Vagina (tissue), 2 donors: ENCODE data around the gene NCDN. TPM values are rescaled to one million over a fixed set of nuclear protein-coding genes. Genes with fewer than 3 reads are reported as not detected.

Source experiments
- DNase-seq, 2 donors: peaks; one replicate each; pipeline ENCODE4 v3.0.0-alpha.2; 2017; ENCODE audit errors: extremely low spot score in 2 of 2
- H3K27ac ChIP-seq: fragments of 200-600 bp; sonication (generic); one replicate; pipeline ENCODE4 v1.5.1; 2019
- H3K27me3 ChIP-seq: fragments of 200-600 bp; sonication (generic); one replicate; pipeline ENCODE4 v1.5.1; 2019
- H3K36me3 ChIP-seq, 2 donors: fragments of 200-600 bp; sonication (generic); one replicate each; pipeline ENCODE4 v1.5.1; 2017 to 2019
- H3K4me1 ChIP-seq: fragments of 200-600 bp; sonication (generic); one replicate; pipeline ENCODE4 v1.5.1; 2019
- H3K4me3 ChIP-seq, 2 donors: fragments of 200-600 bp; sonication (generic); 1 replicate in 1 of 2; 2 replicates in 1 of 2; pipeline ENCODE4 v1.5.1; 2016 to 2019
- H3K9me3 ChIP-seq: fragments of 200-600 bp; sonication (generic); one replicate; pipeline ENCODE4 v1.5.1; 2019
- POLR2A ChIP-seq, 2 donors: fragments of 450-650 bp; IDR thresholded peaks; one replicate each; pipeline ENCODE4 v1.6.1; 2017; ENCODE audit warnings: antibody characterized with exemption in 2 of 2, mild to moderate bottlenecking in 2 of 2, moderate library complexity in 2 of 2
- POLR2AphosphoS5 ChIP-seq, 2 donors: sonication (generic); formaldehyde crosslinking; IDR thresholded peaks; one replicate each; pipeline ENCODE4 v1.9.0; 2017; ENCODE audit warnings: antibody characterized with exemption in 2 of 2, mild to moderate bottlenecking in 2 of 2, low read depth in 1 of 2; ENCODE audit not compliant: insufficient read depth in 1 of 2
- intact Hi-C: fragments of 100-400 bp; cut with DNase I; formaldehyde crosslinking; loops from one replicate; pipeline ENCODE4 v1.15.1; 2023
- total RNA-seq: library from RNA; depleted of rRNA; stranded (reverse); fragments of >200 nt; gene quantifications from one replicate; pipeline ENCODE4 v1.2.3, GENCODE V29; 2016
- TF ChIP-seq, protein P1 (sequence below), 3 experiments: fragments of 450-650 bp in 2 of 3; fragments of 200-600 bp in 1 of 3; sonication (generic) in 1 of 3; IDR thresholded peaks; one replicate each; pipeline ENCODE4 v1.5.1; 2017 to 2019; ENCODE audit warnings: antibody characterized with exemption in 3 of 3, mild to moderate bottlenecking in 2 of 3, moderate library complexity in 2 of 3

The NCDN gene
- total RNA-seq, 1 donor from 2014 or later: 24.8 TPM

- Histone ChIP-seq H3K4me3 (no peak overlapping the region), H3K27ac (no peak overlapping the region), H3K9me3 (no peaks in the 10 kb centered on the region), H3K36me3 (peaks cover 0 to 10% of the 10 kb centered on the region in 2 donors), H3K4me1 (peaks cover 26% of the 10 kb centered on the region), H3K27me3 (no peaks in the 10 kb centered on the region)
- no peak for DNase-seq
- intact Hi-C loops: loop anchor here (5.0 to 10.0 kb wide), 2 partner anchors 112 to 359 kb away; no protein-coding TSS in a partner anchor
- TF ChIP-seq, protein P1, sequence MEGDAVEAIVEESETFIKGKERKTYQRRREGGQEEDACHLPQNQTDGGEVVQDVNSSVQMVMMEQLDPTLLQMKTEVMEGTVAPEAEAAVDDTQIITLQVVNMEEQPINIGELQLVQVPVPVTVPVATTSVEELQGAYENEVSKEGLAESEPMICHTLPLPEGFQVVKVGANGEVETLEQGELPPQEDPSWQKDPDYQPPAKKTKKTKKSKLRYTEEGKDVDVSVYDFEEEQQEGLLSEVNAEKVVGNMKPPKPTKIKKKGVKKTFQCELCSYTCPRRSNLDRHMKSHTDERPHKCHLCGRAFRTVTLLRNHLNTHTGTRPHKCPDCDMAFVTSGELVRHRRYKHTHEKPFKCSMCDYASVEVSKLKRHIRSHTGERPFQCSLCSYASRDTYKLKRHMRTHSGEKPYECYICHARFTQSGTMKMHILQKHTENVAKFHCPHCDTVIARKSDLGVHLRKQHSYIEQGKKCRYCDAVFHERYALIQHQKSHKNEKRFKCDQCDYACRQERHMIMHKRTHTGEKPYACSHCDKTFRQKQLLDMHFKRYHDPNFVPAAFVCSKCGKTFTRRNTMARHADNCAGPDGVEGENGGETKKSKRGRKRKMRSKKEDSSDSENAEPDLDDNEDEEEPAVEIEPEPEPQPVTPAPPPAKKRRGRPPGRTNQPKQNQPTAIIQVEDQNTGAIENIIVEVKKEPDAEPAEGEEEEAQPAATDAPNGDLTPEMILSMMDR (IDR thresholded peaks at IDR 0.05): peak; percentile 59 to 78 (median 59)
- TF ChIP-seq POLR2AphosphoS5 (IDR thresholded peaks at IDR 0.05; ENCODE audit: insufficient read depth in 1 of 2, low read depth in 1 of 2): no peak
These were observed 6.7 kb downstream of the NCDN start for GRCh38 chr1:35564037-35564883.

GRCh38 chr1:35564884-35565741 lies 7.5 kb downstream of the NCDN start:
- Histone ChIP-seq H3K4me3 (no peak overlapping the region), H3K4me1 (peaks cover 20% of the 10 kb centered on the region), H3K9me3 (no peaks in the 10 kb centered on the region), H3K27me3 (no peaks in the 10 kb centered on the region), H3K36me3 (peaks cover 0 to 10% of the 10 kb centered on the region in 2 donors), H3K27ac (no peak overlapping the region)
- no peak for TF ChIP-seq POLR2AphosphoS5 (IDR thresholded peaks at IDR 0.05; ENCODE audit: insufficient read depth in 1 of 2, low read depth in 1 of 2)
- TF ChIP-seq, protein P1 (IDR thresholded peaks at IDR 0.05): no peak
- TF ChIP-seq POLR2A (IDR thresholded peaks at IDR 0.05): no peak
- DNase-seq: no peak
- intact Hi-C loops: loop anchor here (5.0 to 10.0 kb wide), 3 partner anchors 113 to 360 kb away; no protein-coding TSS in a partner anchor

DNA sequence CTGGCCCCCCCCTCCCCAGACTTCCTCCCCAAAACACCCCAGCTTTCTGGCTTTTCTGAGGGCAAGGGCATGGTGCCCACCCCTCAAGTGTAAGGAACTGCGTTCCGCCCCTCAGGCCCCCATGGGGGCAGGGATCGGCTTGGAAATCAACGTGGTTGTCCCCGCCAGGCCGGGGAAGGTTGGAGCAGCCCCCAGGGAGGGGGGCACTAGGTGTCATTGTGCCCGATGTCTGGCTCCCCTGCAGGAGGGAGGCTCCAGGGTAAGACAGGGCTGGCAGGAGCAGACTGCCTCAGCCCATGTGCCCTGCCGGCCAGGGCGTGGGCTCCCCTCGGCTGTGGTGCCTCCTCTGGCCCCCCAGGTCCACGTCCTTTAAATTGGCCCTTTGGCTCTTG lies 8.1 kb downstream of the NCDN start:
- TF ChIP-seq, protein P1 (IDR thresholded peaks at IDR 0.05): no peak
- no peak for TF ChIP-seq POLR2AphosphoS5 (IDR thresholded peaks at IDR 0.05; ENCODE audit: insufficient read depth in 1 of 2, low read depth in 1 of 2)
- TF ChIP-seq POLR2A (IDR thresholded peaks at IDR 0.05): no peak
- intact Hi-C loops: loop anchor here (5.0 to 10.0 kb wide), 2 partner anchors 162 to 361 kb away; no protein-coding TSS in a partner anchor

GRCh38 chr1:35567947-35568558 lies 10.5 kb downstream of the NCDN start:
- no peak overlapping the region for H3K4me3 ChIP-seq
- H3K27ac ChIP-seq: no peak overlapping the region
- no peak for DNase-seq
- TF ChIP-seq, protein P1 (IDR thresholded peaks at IDR 0.05): no peak
- TF ChIP-seq POLR2A (IDR thresholded peaks at IDR 0.05) (no peak), POLR2AphosphoS5 (IDR thresholded peaks at IDR 0.05; ENCODE audit: insufficient read depth in 1 of 2, low read depth in 1 of 2) (no peak)
- no peaks in the 10 kb centered on the region for H3K27me3 ChIP-seq
- H3K4me1 ChIP-seq: peaks cover 7% of the 10 kb centered on the region
- H3K36me3 ChIP-seq: peaks cover 0 to 10% of the 10 kb centered on the region in 2 donors
- intact Hi-C loops: loop anchor here (5.0 to 10.0 kb wide), 2 partner anchors 159 to 363 kb away; no protein-coding TSS in a partner anchor
- H3K9me3 ChIP-seq: no peaks in the 10 kb centered on the region

More for the DNA sequence above, 8.1 kb downstream of the NCDN start:
- Histone ChIP-seq H3K9me3 (no peaks in the 10 kb centered on the region), H3K27ac (no peak overlapping the region), H3K27me3 (no peaks in the 10 kb centered on the region), H3K4me3 (no peak overlapping the region), H3K36me3 (peaks cover 0 to 10% of the 10 kb centered on the region in 2 donors), H3K4me1 (peaks cover 13% of the 10 kb centered on the region)
- DNase-seq: no peak
